ENCODE results near the gene CSNK2B.
A peak's percentile ranks its signal among the peaks of the same experiment; 100 is the strongest.

The CSNK2B gene

DNA sequence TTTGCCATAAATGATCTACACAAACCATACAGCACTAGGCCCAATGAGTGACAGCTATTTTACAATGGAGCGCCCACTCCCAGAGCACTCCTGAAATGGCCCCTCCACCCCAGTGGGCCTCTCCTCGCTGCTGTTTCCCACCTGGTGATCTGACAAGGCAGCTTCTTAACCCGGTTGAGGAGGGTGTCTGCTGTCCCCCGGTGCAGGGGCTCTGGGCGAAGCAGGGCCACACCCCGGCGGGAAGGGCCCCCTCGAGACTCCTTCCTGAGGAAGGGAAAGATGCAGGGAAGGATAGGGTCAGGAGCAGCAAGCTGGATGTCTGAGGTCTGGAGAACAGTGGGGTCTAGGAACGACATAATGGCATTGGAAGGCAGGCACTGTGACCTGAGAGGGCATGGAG is 27.0 kb downstream of the CSNK2B start:
- peaks cover 4% of the 10 kb centered on the region for H3K79me1 ChIP-seq (ENCODE audit: low read length)
- no CpG with 5 or more reads among the region's 9 CpGs for WGBS (ENCODE audit: extremely low coverage, insufficient coverage, low lambda C conversion rate)

GRCh38 chr6:31693535-31693934 is 27.7 kb downstream of the CSNK2B start:
- no CpG with 5 or more reads among the region's 6 CpGs for WGBS (ENCODE audit: extremely low coverage, insufficient coverage, low lambda C conversion rate)
- no peak for DNase-seq
- H4K5ac ChIP-seq (ENCODE audit: low read length) = no peak overlapping the region
- no peak overlapping the region for H2BK5ac ChIP-seq (ENCODE audit: low read length)
- no peak overlapping the region for H2BK120ac ChIP-seq (ENCODE audit: low read depth, low read length)
- no peak overlapping the region for H2AK5ac ChIP-seq (ENCODE audit: low read length)
- H3K27me3 ChIP-seq (ENCODE audit: insufficient read depth, low read length, poor library complexity) = no peaks in the 10 kb centered on the region
- H3K36me3 ChIP-seq (ENCODE audit: control insufficient read depth, insufficient read depth, low read length) = peaks cover 26% of the 10 kb centered on the region
- no peak overlapping the region for H3K4me2 ChIP-seq (ENCODE audit: low read length)
- H3K4ac ChIP-seq (ENCODE audit: low read depth, low read length) = no peak overlapping the region
- H3K27ac ChIP-seq (ENCODE audit: low read depth, low read length) = no peak overlapping the region
- no peak overlapping the region for H3K18ac ChIP-seq (ENCODE audit: low read length)
- no peak overlapping the region for H2BK15ac ChIP-seq (replicated peaks; ENCODE audit: low read depth)
- H3K56ac ChIP-seq (ENCODE audit: low read length) = no peak overlapping the region
- H3K23ac ChIP-seq (ENCODE audit: low read length) = no peak overlapping the region
- no peak overlapping the region for H4K8ac ChIP-seq (ENCODE audit: low read depth, low read length)
- no peak overlapping the region for H3K4me3 ChIP-seq (ENCODE audit: low read length)
- peaks cover 3% of the 10 kb centered on the region for H3K79me2 ChIP-seq (ENCODE audit: control insufficient read depth, insufficient read depth, low read length)
- no peak overlapping the region for H3K9ac ChIP-seq (ENCODE audit: low read length)
- H3K4me1 ChIP-seq (ENCODE audit: control insufficient read depth, low read depth, low read length) = peaks cover 8% of the 10 kb centered on the region
- H3K79me1 ChIP-seq (ENCODE audit: low read length) = peaks cover 4% of the 10 kb centered on the region

More for the DNA sequence above, 27.0 kb downstream of the CSNK2B start:
- Histone ChIP-seq H3K79me2 (ENCODE audit: control insufficient read depth, insufficient read depth, low read length) (peaks cover 3% of the 10 kb centered on the region), H3K4ac (ENCODE audit: low read depth, low read length) (no peak overlapping the region), H3K4me3 (ENCODE audit: low read length) (no peak overlapping the region), H3K27me3 (ENCODE audit: insufficient read depth, low read length, poor library complexity) (no peaks in the 10 kb centered on the region), H2BK15ac (replicated peaks; ENCODE audit: low read depth) (no peak overlapping the region), H2BK120ac (ENCODE audit: low read depth, low read length) (no peak overlapping the region), H3K9ac (ENCODE audit: low read length) (no peak overlapping the region), H3K4me2 (ENCODE audit: low read length) (no peak overlapping the region), H4K8ac (ENCODE audit: low read depth, low read length) (no peak overlapping the region), H3K18ac (ENCODE audit: low read length) (no peak overlapping the region), H2AK5ac (ENCODE audit: low read length) (no peak overlapping the region), H3K4me1 (ENCODE audit: control insufficient read depth, low read depth, low read length) (peaks cover 8% of the 10 kb centered on the region), H3K27ac (ENCODE audit: low read depth, low read length) (no peak overlapping the region), H2BK5ac (ENCODE audit: low read length) (no peak overlapping the region), H3K36me3 (ENCODE audit: control insufficient read depth, insufficient read depth, low read length) (peaks cover 31% of the 10 kb centered on the region), H3K23ac (ENCODE audit: low read length) (no peak overlapping the region), H4K5ac (ENCODE audit: low read length) (no peak overlapping the region), H3K56ac (ENCODE audit: low read length) (no peak overlapping the region)
- no peak for DNase-seq

DNA sequence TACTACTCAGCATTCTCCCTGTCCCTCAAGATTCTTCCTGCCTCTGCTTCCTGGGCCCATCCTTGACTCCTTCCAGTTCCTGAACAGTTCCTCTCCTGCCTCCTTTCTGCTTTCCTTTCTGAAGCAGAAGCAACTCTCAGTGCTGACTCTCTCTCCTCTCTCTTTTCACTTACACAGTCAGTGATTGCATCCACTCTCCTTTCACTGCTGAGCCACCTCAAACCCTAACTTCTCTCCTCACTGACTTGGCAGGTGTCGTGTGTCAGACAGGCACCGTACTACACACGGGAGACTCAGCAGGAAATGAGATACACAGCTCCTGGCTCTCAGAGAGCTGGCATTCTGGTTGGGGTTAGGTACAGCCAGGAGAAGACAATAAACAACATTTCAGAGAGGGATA is 31.7 kb downstream of the CSNK2B start:
- H3K79me1 ChIP-seq (ENCODE audit: low read length) = peaks cover 17% of the 10 kb centered on the region
- no peak overlapping the region for H3K56ac ChIP-seq (ENCODE audit: low read length)
- H3K4me2 ChIP-seq (ENCODE audit: low read length) = no peak overlapping the region
- H3K4ac ChIP-seq (ENCODE audit: low read depth, low read length) = no peak overlapping the region
- H2AK5ac ChIP-seq (ENCODE audit: low read length) = no peak overlapping the region
- peaks cover 15% of the 10 kb centered on the region for H3K36me3 ChIP-seq (ENCODE audit: control insufficient read depth, insufficient read depth, low read length)
- no CpG with 5 or more reads among the region's 3 CpGs for WGBS (ENCODE audit: extremely low coverage, insufficient coverage, low lambda C conversion rate)
- no peak overlapping the region for H3K23ac ChIP-seq (ENCODE audit: low read length)
- H4K8ac ChIP-seq (ENCODE audit: low read depth, low read length) = no peak overlapping the region
- H4K5ac ChIP-seq (ENCODE audit: low read length) = no peak overlapping the region
- no peak overlapping the region for H3K18ac ChIP-seq (ENCODE audit: low read length)
- peaks cover 17% of the 10 kb centered on the region for H3K79me2 ChIP-seq (ENCODE audit: control insufficient read depth, insufficient read depth, low read length)
- no peak overlapping the region for H3K9ac ChIP-seq (ENCODE audit: low read length)
- no peak overlapping the region for H2BK120ac ChIP-seq (ENCODE audit: low read depth, low read length)
- no peak overlapping the region for H3K27ac ChIP-seq (ENCODE audit: low read depth, low read length)
- peaks cover 7% of the 10 kb centered on the region for H3K4me1 ChIP-seq (ENCODE audit: control insufficient read depth, low read depth, low read length)
- H3K4me3 ChIP-seq (ENCODE audit: low read length) = no peak overlapping the region
- no peaks in the 10 kb centered on the region for H3K27me3 ChIP-seq (ENCODE audit: insufficient read depth, low read length, poor library complexity)
- DNase-seq = no peak
- H2BK15ac ChIP-seq (replicated peaks; ENCODE audit: low read depth) = no peak overlapping the region
- no peak overlapping the region for H2BK5ac ChIP-seq (ENCODE audit: low read length)

GRCh38 chr6:31700740-31701401 is 35.0 kb downstream of the CSNK2B start:
- Histone ChIP-seq H3K79me1 (ENCODE audit: low read length) (peaks cover 17% of the 10 kb centered on the region), H3K79me2 (ENCODE audit: control insufficient read depth, insufficient read depth, low read length) (peaks cover 17% of the 10 kb centered on the region), H4K8ac (ENCODE audit: low read depth, low read length) (no peak overlapping the region), H3K56ac (ENCODE audit: low read length) (peak overlapping the region; percentile 65), H3K36me3 (ENCODE audit: control insufficient read depth, insufficient read depth, low read length) (peaks cover 6% of the 10 kb centered on the region), H3K27ac (ENCODE audit: low read depth, low read length) (no peak overlapping the region), H3K27me3 (ENCODE audit: insufficient read depth, low read length, poor library complexity) (no peaks in the 10 kb centered on the region), H2BK120ac (ENCODE audit: low read depth, low read length) (no peak overlapping the region), H3K4me2 (ENCODE audit: low read length) (no peak overlapping the region), H2AK5ac (ENCODE audit: low read length) (no peak overlapping the region), H4K5ac (ENCODE audit: low read length) (no peak overlapping the region), H3K4ac (ENCODE audit: low read depth, low read length) (no peak overlapping the region), H2BK5ac (ENCODE audit: low read length) (no peak overlapping the region), H3K4me3 (ENCODE audit: low read length) (no peak overlapping the region), H3K4me1 (ENCODE audit: control insufficient read depth, low read depth, low read length) (peaks cover 7% of the 10 kb centered on the region), H3K23ac (ENCODE audit: low read length) (no peak overlapping the region), H3K18ac (ENCODE audit: low read length) (no peak overlapping the region), H3K9ac (ENCODE audit: low read length) (peak overlapping the region; percentile 19), H2BK15ac (replicated peaks; ENCODE audit: low read depth) (no peak overlapping the region)
- WGBS (ENCODE audit: extremely low coverage, insufficient coverage, low lambda C conversion rate) = no CpG with 5 or more reads among the region's 5 CpGs
- DNase-seq = no peak

DNA sequence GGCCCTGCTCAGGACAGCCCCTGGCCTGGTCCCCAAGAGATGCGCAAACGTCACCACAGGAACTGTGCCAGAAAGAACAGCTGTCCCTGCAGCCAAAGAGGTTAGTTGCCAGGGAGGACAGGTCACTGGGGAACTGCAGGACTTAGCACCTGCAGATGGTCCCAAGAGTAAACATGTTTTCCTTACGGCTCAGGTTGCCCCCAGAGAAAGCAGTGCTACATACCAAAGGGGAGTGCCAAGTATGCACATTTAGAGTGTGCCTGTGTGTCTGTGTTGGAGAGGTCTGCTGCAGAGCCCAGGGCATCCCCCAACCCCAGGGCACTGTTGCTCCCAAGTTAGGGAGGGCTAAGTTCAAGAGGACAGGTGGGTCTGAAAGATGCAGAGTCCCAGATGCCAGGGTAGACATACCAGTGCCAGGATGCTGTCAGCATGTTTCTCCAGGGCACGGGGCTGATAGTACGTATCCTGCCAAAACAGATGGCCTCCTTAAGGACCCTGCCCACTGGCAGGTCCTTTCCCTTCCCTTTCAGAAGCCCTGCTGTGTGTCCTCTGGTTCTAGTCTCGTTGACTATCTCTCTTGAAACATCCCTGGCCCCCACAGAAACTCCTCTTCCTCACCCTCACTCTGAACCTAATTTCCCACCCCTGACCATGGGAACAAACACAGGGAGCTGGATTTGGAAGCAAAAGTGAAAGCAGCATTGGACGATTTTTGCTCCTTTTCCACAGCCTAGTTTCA is 36.0 kb downstream of the CSNK2B start:
- Histone ChIP-seq H3K56ac (ENCODE audit: low read length) (peak overlapping the region; percentile 95), H2BK5ac (ENCODE audit: low read length) (peak overlapping the region; percentile 86), H3K23ac (ENCODE audit: low read length) (peak overlapping the region; percentile 81), H3K18ac (ENCODE audit: low read length) (peak overlapping the region; percentile 8), H2AK5ac (ENCODE audit: low read length) (peak overlapping the region; percentile 95), H3K79me2 (ENCODE audit: control insufficient read depth, insufficient read depth, low read length) (peaks cover 17% of the 10 kb centered on the region), H3K9ac (ENCODE audit: low read length) (peak overlapping the region; percentile 95), H3K79me1 (ENCODE audit: low read length) (peaks cover 17% of the 10 kb centered on the region), H3K4ac (ENCODE audit: low read depth, low read length) (no peak overlapping the region), H3K4me1 (ENCODE audit: control insufficient read depth, low read depth, low read length) (peaks cover 7% of the 10 kb centered on the region), H2BK15ac (replicated peaks; ENCODE audit: low read depth) (no peak overlapping the region), H4K8ac (ENCODE audit: low read depth, low read length) (no peak overlapping the region), H4K5ac (ENCODE audit: low read length) (no peak overlapping the region), H3K4me2 (ENCODE audit: low read length) (peak overlapping the region; percentile 99), H3K36me3 (ENCODE audit: control insufficient read depth, insufficient read depth, low read length) (peaks cover 3% of the 10 kb centered on the region), H3K4me3 (ENCODE audit: low read length) (peak overlapping the region; percentile 99), H3K27me3 (ENCODE audit: insufficient read depth, low read length, poor library complexity) (no peaks in the 10 kb centered on the region), H3K27ac (ENCODE audit: low read depth, low read length) (peak overlapping the region; percentile 55), H2BK120ac (ENCODE audit: low read depth, low read length) (no peak overlapping the region)
- WGBS (ENCODE audit: extremely low coverage, insufficient coverage, low lambda C conversion rate) = no CpG with 5 or more reads among the region's 7 CpGs
- no peak for DNase-seq
